NK-92 treated with Interleukin-12 subunit alpha and Interleukin-12 subunit beta, amount 100 ng/mL, for 24 hours (cell line): ENCODE results near the gene HLA-E.
"Not testable (repeated sequence)": the region's sequence is repeated elsewhere in the genome, so short reads cannot be mapped to it uniquely, and the experiment has no call there.

Experiments
- DNase-seq: peaks from one replicate; lab custom pipeline; 2025; lab: John Stamatoyannopoulos, UW

Gene HLA-E

GRCh38 chr6:30507849-30508827 lies 18.8 kb downstream of the HLA-E start:
- DNase-seq = no peak

GRCh38 chr6:30508890-30509736 lies 19.8 kb downstream of the HLA-E start:
- no peak for DNase-seq

GRCh38 chr6:30510419-30511168 lies 21.3 kb downstream of the HLA-E start:
- no peak for DNase-seq

- no peak for DNase-seq
Observed at GRCh38 chr6:30511169-30511546, 21.8 kb downstream of the HLA-E start.

- no peak for DNase-seq
Observed at GRCh38 chr6:30513451-30513850, 24.1 kb downstream of the HLA-E start.

GRCh38 chr6:30515106-30515505 lies 25.8 kb downstream of the HLA-E start:
- no peak for DNase-seq

GRCh38 chr6:30515944-30516753 lies 26.8 kb downstream of the HLA-E start:
- peak; percentile 81 for DNase-seq

GRCh38 chr6:30516754-30517076 lies 27.4 kb downstream of the HLA-E start:
- DNase-seq = not testable (repeated sequence)

GRCh38 chr6:30517767-30518504 lies 28.6 kb downstream of the HLA-E start:
- DNase-seq = not testable (repeated sequence)

- not testable (repeated sequence) for DNase-seq
Observed at GRCh38 chr6:30518505-30519145, 29.3 kb downstream of the HLA-E start.

- no peak for DNase-seq
Observed at GRCh38 chr6:30520522-30520921, 31.2 kb downstream of the HLA-E start.

- not testable (repeated sequence) for DNase-seq
Observed at GRCh38 chr6:30521082-30521481, 31.8 kb downstream of the HLA-E start.

GRCh38 chr6:30521952-30522351 lies 32.6 kb downstream of the HLA-E start:
- DNase-seq = not testable (repeated sequence)

- not testable (repeated sequence) for DNase-seq
Observed at GRCh38 chr6:30526444-30526843, 37.1 kb downstream of the HLA-E start.

GRCh38 chr6:30529349-30529875 lies 40.1 kb downstream of the HLA-E start:
- DNase-seq = not testable (repeated sequence)

- no peak for DNase-seq
Observed at GRCh38 chr6:30530014-30530413, 40.7 kb downstream of the HLA-E start.

- DNase-seq = no peak
Observed at GRCh38 chr6:30533460-30534294, 44.4 kb downstream of the HLA-E start.

- DNase-seq = no peak
Observed at GRCh38 chr6:30537931-30538330, 48.6 kb downstream of the HLA-E start.
